ENCODE results near the gene SNX20.

The SNX20 gene

DNA sequence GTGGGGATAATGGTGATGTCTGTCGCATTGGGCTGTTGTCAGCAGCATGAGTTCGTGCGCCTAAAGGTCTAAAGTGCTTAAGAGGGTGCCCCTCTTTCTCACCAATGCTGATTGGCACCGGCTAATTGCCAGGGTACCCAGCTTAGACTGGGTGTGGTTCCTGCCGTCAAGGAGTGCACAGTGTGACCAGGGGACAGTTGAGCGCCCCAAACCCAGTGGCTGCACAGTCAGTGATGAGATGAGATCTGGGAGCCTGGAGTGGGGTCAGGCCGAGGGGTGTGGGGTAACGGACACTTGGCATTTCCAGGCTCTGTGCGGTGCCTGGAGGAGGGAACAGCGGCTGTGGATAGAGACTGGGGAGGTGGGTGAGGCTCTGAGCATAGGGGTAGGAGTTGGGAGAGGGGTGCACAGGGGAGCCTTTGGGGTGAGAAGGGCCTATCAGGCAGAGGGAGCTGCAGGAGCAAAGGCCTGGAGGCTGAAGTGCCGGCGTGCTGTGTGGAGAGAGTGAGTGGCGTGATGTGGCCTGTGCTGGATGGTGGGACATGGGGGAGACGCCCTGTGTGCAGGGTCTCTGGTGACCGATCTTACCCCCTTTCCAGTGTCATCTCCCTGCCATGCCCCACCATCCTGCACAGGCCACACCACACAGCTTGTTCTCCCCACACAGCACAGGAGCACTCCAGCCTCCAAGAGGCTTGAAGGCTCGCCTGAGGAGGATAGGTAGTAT lies 58.3 kb downstream of the SNX20 start:
- in situ Hi-C loops (cut with HindIII; ENCODE audit: low sequenced_read_pairs), result no loop called here

DNA sequence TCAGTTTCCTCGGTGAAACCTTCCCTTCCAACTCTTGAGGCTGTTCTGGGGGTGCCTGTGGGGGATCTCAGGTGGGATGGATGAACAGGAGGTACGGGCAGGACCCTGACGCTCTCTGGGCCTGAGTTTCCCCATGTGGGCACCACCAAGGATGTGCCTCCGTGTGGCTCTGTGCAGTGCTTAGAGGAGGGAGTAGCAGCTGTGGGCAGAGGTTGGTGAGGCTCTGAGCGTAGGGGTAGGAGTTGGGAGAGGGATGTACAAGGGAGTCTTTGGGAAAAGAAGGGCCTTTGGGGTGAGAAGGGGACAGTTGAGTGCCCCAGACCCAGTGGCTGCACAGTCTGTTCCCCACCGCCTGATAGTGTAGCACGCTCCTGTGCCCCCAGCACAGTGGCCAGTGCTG lies 59.1 kb downstream of the SNX20 start:
- in situ Hi-C loops (cut with HindIII; ENCODE audit: low sequenced_read_pairs), result no loop called here
